GM12891 (cell line): ENCODE results near the gene KANSL3.
"Not testable (repeated sequence)": the region's sequence is repeated elsewhere in the genome, so short reads cannot be mapped to it uniquely, and the experiment has no call there.

Source experiments
- DNase-seq: peaks from one replicate; pipeline ENCODE4 v3.0.0; 2011; ENCODE audit warnings: low spot score; ENCODE audit not compliant: insufficient read length
- FAIRE-seq: peaks from 2 replicates; lab custom pipeline; 2011; peaks lifted over from hg19 to GRCh38; lab: Jason Lieb, UNC
- PAX5 ChIP-seq: IDR thresholded peaks from 2 replicates; pipeline ENCODE4 v1.6.1; 2011; ENCODE audit warnings: low read length, moderate library complexity, mild to moderate bottlenecking; ENCODE audit not compliant: insufficient read depth, severe bottlenecking
- POLR2A ChIP-seq: IDR thresholded peaks from 2 replicates; pipeline ENCODE4 v1.6.1; 2011; ENCODE audit warnings: low read depth, low read length, control low read depth
- POLR2AphosphoS5 ChIP-seq: IDR thresholded peaks from 2 replicates; pipeline ENCODE4 v1.6.1; 2011; ENCODE audit warnings: low read depth, low read length, control low read depth
- POU2F2 ChIP-seq: IDR thresholded peaks from 2 replicates; pipeline ENCODE4 v1.6.1; 2011; ENCODE audit warnings: low read depth, mild to moderate bottlenecking, control low read depth, low read length, moderate library complexity
- SPI1 ChIP-seq: IDR thresholded peaks from 2 replicates; pipeline ENCODE4 v1.6.1; 2011; ENCODE audit warnings: low read depth, low read length, control low read depth
- TAF1 ChIP-seq: IDR thresholded peaks from 2 replicates; pipeline ENCODE4 v1.6.1; 2011; ENCODE audit warnings: low read depth, low read length, control low read depth

KANSL3 gene

GRCh38 chr2:96679848-96680247, 41.7 kb upstream of the KANSL3 start:
- no peak for FAIRE-seq
- DNase-seq = no peak
- no peak for TF ChIP-seq POLR2A
- TF ChIP-seq PAX5 = no peak
- TF ChIP-seq SPI1 = no peak
- no peak for TF ChIP-seq TAF1
- no peak for TF ChIP-seq POLR2AphosphoS5
- no peak for TF ChIP-seq POU2F2

GRCh38 chr2:96669539-96670215, 31.6 kb upstream of the KANSL3 start:
- TF ChIP-seq POLR2AphosphoS5 (no peak), POU2F2 (no peak), PAX5 (no peak), TAF1 (no peak), SPI1 (no peak), POLR2A (no peak)
- FAIRE-seq = no peak
- DNase-seq = no peak

- DNase-seq (no peak), FAIRE-seq (no peak)
- TF ChIP-seq POU2F2 (no peak), TAF1 (no peak), SPI1 (no peak), POLR2AphosphoS5 (no peak), POLR2A (no peak), PAX5 (no peak)
Observed at GRCh38 chr2:96668771-96669170, 30.7 kb upstream of the KANSL3 start.

- FAIRE-seq, DNase-seq: not testable (repeated sequence)
Observed at GRCh38 chr2:96665717-96666116, 27.6 kb upstream of the KANSL3 start.

GRCh38 chr2:96665083-96665569, 27.0 kb upstream of the KANSL3 start:
- DNase-seq (no peak), FAIRE-seq (no peak)
- TF ChIP-seq POU2F2 = no peak
- no peak for TF ChIP-seq POLR2AphosphoS5
- TF ChIP-seq SPI1 = no peak
- no peak for TF ChIP-seq TAF1
- TF ChIP-seq POLR2A = no peak
- TF ChIP-seq PAX5 = no peak

GRCh38 chr2:96664366-96664925, 26.3 kb upstream of the KANSL3 start:
- FAIRE-seq (no peak), DNase-seq (no peak)
- TF ChIP-seq POLR2AphosphoS5 (no peak), PAX5 (no peak), POU2F2 (no peak), SPI1 (no peak), TAF1 (no peak), POLR2A (no peak)

- no peak for FAIRE-seq
- no peak for DNase-seq
- TF ChIP-seq SPI1 = no peak
- no peak for TF ChIP-seq PAX5
Observed at GRCh38 chr2:96663829-96664228, 25.7 kb upstream of the KANSL3 start.

GRCh38 chr2:96663177-96663576, 25.1 kb upstream of the KANSL3 start:
- FAIRE-seq = no peak
- TF ChIP-seq TAF1 (no peak), PAX5 (no peak), SPI1 (no peak), POU2F2 (no peak), POLR2A (no peak), POLR2AphosphoS5 (no peak)
- DNase-seq = no peak

- FAIRE-seq = no peak
- TF ChIP-seq SPI1 = no peak
- no peak for TF ChIP-seq POLR2A
- no peak for DNase-seq
Observed at GRCh38 chr2:96662360-96662759, 24.2 kb upstream of the KANSL3 start.

- no peak for DNase-seq
- FAIRE-seq = no peak
Observed at GRCh38 chr2:96661324-96661723, 23.2 kb upstream of the KANSL3 start.

GRCh38 chr2:96656540-96656939, 18.4 kb upstream of the KANSL3 start:
- FAIRE-seq (no peak), DNase-seq (no peak)
- TF ChIP-seq SPI1 (peak; percentile 91), TAF1 (no peak), POLR2A (no peak), POU2F2 (no peak), PAX5 (no peak), POLR2AphosphoS5 (no peak)

More at GRCh38 chr2:96661324-96661723, 23.2 kb upstream of the KANSL3 start:
- no peak for TF ChIP-seq POLR2AphosphoS5
- TF ChIP-seq TAF1 = no peak
- no peak for TF ChIP-seq POLR2A
- no peak for TF ChIP-seq POU2F2
